HG03460 (cell line): ENCODE measurements around the gene NR1H4.
"Not testable (repeated sequence)": the region's sequence is repeated elsewhere in the genome, so short reads cannot be mapped to it uniquely, and the experiment has no call there.

Source experiments
- ATAC-seq: cut with Tn5 transposase; IDR thresholded peaks from one replicate; pipeline ENCODE4 v1.9.1; 2021; ENCODE audit not compliant: unreplicated experiment

Gene NR1H4

DNA sequence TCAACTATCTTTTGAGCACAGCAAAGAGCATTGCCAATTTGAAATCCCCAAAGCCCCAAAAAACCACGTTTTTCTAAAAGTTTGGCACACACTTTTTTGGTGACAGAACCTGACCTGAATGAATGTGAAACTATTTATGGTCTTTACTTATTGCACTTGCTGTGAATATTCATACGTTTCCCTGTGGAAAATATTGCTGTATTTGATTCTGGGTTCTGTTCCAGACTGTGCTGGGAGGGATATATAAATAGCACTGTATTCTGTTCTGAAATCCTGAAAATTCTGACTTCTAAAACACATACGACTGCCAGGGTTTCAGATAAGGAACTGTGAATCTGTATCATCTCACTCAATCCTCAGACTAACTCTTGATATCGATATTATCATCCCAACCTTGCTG, 35.1 kb downstream of the NR1H4 start:
- ATAC-seq, result no peak

DNA sequence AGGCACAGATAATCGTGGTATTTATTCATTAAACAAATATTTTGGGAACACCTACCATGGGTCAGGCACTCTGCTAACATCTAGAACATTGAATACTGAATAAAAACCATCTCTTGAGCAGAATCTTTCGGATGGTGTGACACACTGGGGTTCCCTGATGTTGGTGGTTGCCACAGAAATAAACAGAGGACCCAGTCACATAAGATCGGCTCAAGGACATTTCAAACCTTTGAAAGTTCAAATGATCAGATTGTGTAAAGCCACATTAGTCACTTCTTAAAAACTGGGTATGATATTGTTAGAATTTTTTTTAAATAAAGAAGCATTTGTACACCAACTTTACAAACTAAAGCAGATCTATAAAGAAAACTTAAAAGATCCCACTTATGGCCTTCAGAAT, 39.0 kb downstream of the NR1H4 start:
- no peak for ATAC-seq

GRCh38 chr12:100515968-100516367, 42.3 kb downstream of the NR1H4 start:
- ATAC-seq, result no peak

GRCh38 chr12:100518376-100518775, 44.7 kb downstream of the NR1H4 start:
- no peak for ATAC-seq

- no peak for ATAC-seq
Measured at GRCh38 chr12:100520048-100520769, 46.5 kb downstream of the NR1H4 start.

- no peak for ATAC-seq
Measured at GRCh38 chr12:100521958-100522357, 48.3 kb downstream of the NR1H4 start.

GRCh38 chr12:100528034-100528433, 54.4 kb downstream of the NR1H4 start:
- no peak for ATAC-seq

- ATAC-seq, result no peak
Measured at GRCh38 chr12:100528471-100529127, 54.9 kb downstream of the NR1H4 start.

- no peak for ATAC-seq
Measured at GRCh38 chr12:100529756-100530350, 56.2 kb downstream of the NR1H4 start.

GRCh38 chr12:100533376-100533775, 59.7 kb downstream of the NR1H4 start:
- ATAC-seq, result no peak

DNA sequence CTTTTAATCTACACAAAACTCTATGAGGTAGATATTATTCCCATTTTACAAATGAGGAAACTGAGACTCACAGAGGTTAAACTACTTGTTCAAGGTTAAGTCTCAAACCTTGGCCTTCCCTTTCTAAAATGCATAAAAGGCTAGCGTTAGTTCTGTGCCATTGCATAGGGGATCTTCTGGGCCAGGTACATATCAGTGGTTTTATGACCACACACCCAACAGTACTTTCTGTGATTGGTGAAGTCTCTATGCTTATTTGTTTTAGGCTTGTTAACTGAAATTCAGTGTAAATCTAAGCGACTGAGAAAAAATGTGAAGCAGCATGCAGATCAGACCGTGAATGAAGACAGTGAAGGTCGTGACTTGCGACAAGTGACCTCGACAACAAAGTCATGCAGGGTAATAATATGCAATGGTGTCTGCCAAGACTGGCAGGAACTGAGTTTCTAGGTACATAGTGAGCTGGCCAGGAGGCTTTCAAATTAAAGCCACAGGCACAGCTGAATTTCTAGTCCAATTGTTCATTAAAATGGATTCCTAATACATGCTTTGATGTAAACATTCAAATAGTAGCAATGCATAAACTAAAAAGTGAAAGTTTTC, 61.1 kb downstream of the NR1H4 start:
- ATAC-seq, result no peak

DNA sequence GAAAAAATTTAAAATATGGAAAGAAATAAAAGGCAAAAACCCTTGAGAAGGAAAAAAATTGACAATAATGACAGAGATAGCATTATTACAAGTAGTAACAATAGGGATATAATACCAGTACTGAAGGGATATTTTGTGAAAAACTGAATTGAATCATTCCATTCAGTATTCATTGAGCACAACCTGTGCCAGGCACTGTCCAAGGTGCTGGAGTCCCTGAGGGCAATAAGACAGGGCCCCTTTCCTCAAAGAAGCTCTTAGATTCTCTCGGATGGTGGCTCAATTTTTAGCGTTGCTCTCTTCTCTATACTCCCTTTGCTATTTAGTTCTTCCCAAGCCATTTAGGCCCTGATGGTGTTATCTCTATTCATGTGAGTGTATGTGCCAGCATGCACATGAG, 65.5 kb downstream of the NR1H4 start:
- no peak for ATAC-seq

GRCh38 chr12:100544165-100544564, 70.5 kb downstream of the NR1H4 start:
- ATAC-seq, result no peak

- ATAC-seq, result no peak
Measured at GRCh38 chr12:100545092-100545491, 71.4 kb downstream of the NR1H4 start.

DNA sequence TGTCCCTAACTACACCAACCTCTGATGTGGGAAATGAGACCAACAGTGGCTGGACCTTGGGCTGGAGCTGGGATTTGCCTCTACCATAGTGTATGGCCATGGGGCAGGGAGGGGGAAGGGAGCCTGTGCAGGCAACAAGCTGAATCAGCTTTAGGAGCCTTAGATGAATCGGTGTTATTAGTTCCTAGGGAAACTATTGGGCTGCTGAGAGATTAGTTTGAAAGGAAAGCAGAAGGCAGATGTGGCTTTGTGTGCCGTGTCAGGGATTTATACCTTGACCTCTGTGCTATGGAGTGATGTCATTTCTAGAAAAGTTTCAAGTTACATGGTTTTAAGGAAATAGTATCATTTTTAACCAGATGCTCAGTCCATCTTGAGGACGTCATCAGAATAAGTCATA, 80.3 kb downstream of the NR1H4 start:
- no peak for ATAC-seq

GRCh38 chr12:100554608-100555077, 81.0 kb downstream of the NR1H4 start:
- no peak for ATAC-seq

GRCh38 chr12:100555722-100556121, 82.1 kb downstream of the NR1H4 start:
- no peak for ATAC-seq

GRCh38 chr12:100557357-100557756, 83.7 kb downstream of the NR1H4 start:
- no peak for ATAC-seq

DNA sequence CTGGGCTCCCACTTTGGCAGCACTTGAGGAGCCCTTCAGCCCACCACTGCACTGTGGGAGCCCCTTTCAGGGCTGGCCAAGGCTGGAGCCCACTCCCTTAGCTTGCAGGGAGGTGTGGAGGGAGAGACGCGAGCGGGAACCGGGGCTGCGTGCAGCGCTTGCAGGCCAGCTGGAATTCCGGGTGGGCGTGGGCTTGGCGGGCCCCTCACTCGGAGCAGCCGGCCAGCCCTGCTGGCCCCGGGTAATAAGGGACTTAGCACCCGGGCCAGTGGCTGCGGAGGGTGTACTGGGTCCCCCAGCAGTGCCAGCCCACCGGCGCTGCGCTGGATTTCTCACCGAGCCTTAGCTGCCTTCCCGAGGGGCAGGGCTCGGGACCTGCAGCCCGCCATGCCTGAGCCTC, 85.6 kb downstream of the NR1H4 start:
- not testable (repeated sequence) for ATAC-seq

- ATAC-seq, result no peak
Measured at GRCh38 chr12:100564090-100564489, 90.4 kb downstream of the NR1H4 start.

GRCh38 chr12:100564905-100565467, 91.3 kb downstream of the NR1H4 start:
- no peak for ATAC-seq
